Endothelial cell of umbilical vein (primary cell): ENCODE results near the gene PRSS36. TPM values are rescaled to one million over a fixed set of nuclear protein-coding genes. Genes with fewer than 3 reads are reported as not detected.

Experiments used
- BruUV-seq: library from RNA; stranded (reverse); fragments of 400-500 nt; replicated peaks from 2 replicates; lab custom pipeline; 2021; lab: Mats Ljungman, UMichigan
- CTCF ChIA-PET: fragments of 300-600, 350-600 bp; sonication (Branson Sonifier 250); formaldehyde crosslinking; loops from one replicate; lab custom pipeline; 2021; ENCODE audit warnings: antibody characterized with exemption, inconsistent platforms; lab: Charles Lee
- POLR2A ChIA-PET: fragments of 300-600, 350-600 bp; sonication (Branson Sonifier 250); formaldehyde crosslinking; loops from one replicate; lab custom pipeline; 2021; ENCODE audit warnings: antibody characterized with exemption, inconsistent platforms; lab: Charles Lee
- DNase-seq: peaks from one replicate; pipeline ENCODE4 v3.0.0-alpha.2; 2011; ENCODE audit warnings: low read depth, low spot score
- FAIRE-seq: peaks from 2 replicates; lab custom pipeline; 2011; peaks lifted over from hg19 to GRCh38; lab: Jason Lieb, UNC
- H2AFZ ChIP-seq: 2 replicates; pipeline ENCODE4 v1.6.0; 2012; ENCODE audit warnings: low read depth, low read length, control low read depth, inconsistent platforms
- H3K27ac ChIP-seq: 2 replicates; pipeline ENCODE4 v1.5.1; 2011; ENCODE audit warnings: low read depth, mild to moderate bottlenecking, control low read depth, low read length, moderate library complexity; ENCODE audit not compliant: insufficient read depth
- H3K27me3 ChIP-seq, 2 experiments: 2 replicates each; pipeline versions ENCODE4 v1.6.0 to v1.6.1; 2011; ENCODE audit warnings: low read length in 2 of 2, mixed read lengths in 1 of 2; ENCODE audit not compliant: control insufficient read depth in 2 of 2, insufficient read depth in 2 of 2
- H3K36me3 ChIP-seq, 2 experiments: 2 replicates in 1 of 2; 3 replicates in 1 of 2; pipeline ENCODE4 v1.5.1; 2011; ENCODE audit warnings: low read length in 2 of 2, mild to moderate bottlenecking in 1 of 2, moderate library complexity in 1 of 2; ENCODE audit not compliant: control insufficient read depth in 2 of 2, insufficient read depth in 2 of 2; ENCODE audit errors: extremely low read depth in 1 of 2
- H3K4me1 ChIP-seq: 3 replicates; pipeline ENCODE4 v1.5.1; 2011; ENCODE audit warnings: mild to moderate bottlenecking, low read length; ENCODE audit not compliant: control insufficient read depth, insufficient read depth; ENCODE audit errors: extremely low read depth
- H3K4me2 ChIP-seq: 2 replicates; pipeline ENCODE4 v1.6.1; 2011; ENCODE audit warnings: low read length, control low read depth, mixed read lengths; ENCODE audit not compliant: insufficient read depth
- H3K4me3 ChIP-seq, 3 experiments: fragments of 200-600 bp in 1 of 3; sonication (generic), shearing (Covaris generic) in 1 of 3; replicated peaks in 1 of 3; 2 replicates each; pipeline ENCODE4 v1.5.1; 2011 to 2016; ENCODE audit warnings: control low read depth in 3 of 3, low read length in 3 of 3, mild to moderate bottlenecking in 2 of 3, inconsistent platforms in 1 of 3, low read depth in 1 of 3, moderate library complexity in 1 of 3; ENCODE audit not compliant: insufficient read depth in 1 of 3
- H3K79me2 ChIP-seq: 2 replicates; pipeline ENCODE4 v1.6.0; 2012; ENCODE audit warnings: low read length, inconsistent platforms; ENCODE audit not compliant: control insufficient read depth, insufficient read depth
- H3K9ac ChIP-seq: replicated peaks from 2 replicates; pipeline ENCODE3; 2011; ENCODE audit warnings: low read length, control low read depth; ENCODE audit not compliant: insufficient read depth; ENCODE audit errors: extremely low read depth
- H3K9me1 ChIP-seq: replicated peaks from 3 replicates; pipeline ENCODE4 v1.6.0; 2011; ENCODE audit warnings: mild to moderate bottlenecking, low read length; ENCODE audit not compliant: control insufficient read depth, insufficient read depth; ENCODE audit errors: extremely low read depth
- H3K9me3 ChIP-seq: replicated peaks from 2 replicates; pipeline ENCODE4 v1.5.1; 2012; ENCODE audit warnings: low read length, inconsistent platforms; ENCODE audit not compliant: control insufficient read depth, insufficient read depth
- H4K20me1 ChIP-seq: replicated peaks from 2 replicates; pipeline ENCODE3; 2011; ENCODE audit warnings: mild to moderate bottlenecking, low read length; ENCODE audit not compliant: control insufficient read depth, insufficient read depth; ENCODE audit errors: extremely low read depth
- CTCF ChIP-seq, 2 donors: IDR thresholded peaks; 1 replicate in 1 of 2; 2 replicates in 1 of 2; pipeline ENCODE4 v1.5.1; 2011; ENCODE audit warnings: low read length in 2 of 2, mild to moderate bottlenecking in 2 of 2, moderate library complexity in 2 of 2, control low read depth in 1 of 2, inconsistent platforms in 1 of 2, low read depth in 1 of 2; ENCODE audit not compliant: insufficient read depth in 1 of 2; ENCODE audit errors: extremely low read depth in 1 of 2
- FOS ChIP-seq: IDR thresholded peaks from 2 replicates; pipeline ENCODE4 v1.6.1; 2011; ENCODE audit warnings: mild to moderate bottlenecking, low read length, moderate library complexity, borderline replicate concordance; ENCODE audit not compliant: insufficient read depth
- JUN ChIP-seq: IDR thresholded peaks from 2 replicates; pipeline ENCODE4 v1.6.1; 2011; ENCODE audit warnings: borderline replicate concordance, low read depth; ENCODE audit not compliant: insufficient read length, insufficient read depth
- MYC ChIP-seq: IDR thresholded peaks from one replicate; pipeline ENCODE4 v1.6.1; 2011; ENCODE audit warnings: mild to moderate bottlenecking, low read depth, low read length
- POLR2A ChIP-seq: IDR thresholded peaks from 2 replicates; pipeline ENCODE4 v1.6.1; 2012; ENCODE audit warnings: low read depth, mild to moderate bottlenecking, control low read depth, low read length
- POLR2AphosphoS5 ChIP-seq: IDR thresholded peaks from 2 replicates; pipeline ENCODE4 v1.6.1; 2012; ENCODE audit warnings: low read depth, mild to moderate bottlenecking, control low read depth, low read length, moderate library complexity; ENCODE audit not compliant: insufficient read depth
- dilution Hi-C: fragments of 300-500 bp; cut with MboI; formaldehyde crosslinking; loops from one replicate; pipeline ENCODE4 v1.15.0; 2019; ENCODE audit warnings: low sequenced_read_pairs; ENCODE audit not compliant: extremely low pct_ligation_motif_present
- intact Hi-C: fragments of 100-400 bp; cut with micrococcal nuclease; formaldehyde crosslinking; loops from one replicate; pipeline ENCODE4 v1.10.0; 2022
- polyA plus RNA-seq, 4 experiments: library from polyadenylated mRNA; depleted of rRNA in 3 of 4; stranded (reverse) in 3 of 4; unstranded in 1 of 4; fragments of >200 nt; gene quantifications; 2 replicates each; pipeline versions ENCODE4 v1.2.1 to v1.2.3, GENCODE V29; 2011 to 2012; ENCODE audit warnings: missing spikeins in 1 of 4
- total RNA-seq: library from RNA; stranded (reverse); gene quantifications from 2 replicates; pipeline ENCODE4 v1.2.3, GENCODE V29; 2021
- TF ChIP-seq, protein P1 (sequence below): IDR thresholded peaks from 2 replicates; pipeline ENCODE4 v1.6.1; 2011; ENCODE audit not compliant: insufficient read depth, insufficient read length

Gene PRSS36
- total and polyA plus RNA-seq, 2 donors (not counting 3 experiments of a cell fraction or from before 2014, with no cell fraction given): 0.57 TPM; not detected in 1

GRCh38 chr16:31143694-31144148 lies 6.1 kb downstream of the PRSS36 start:
- FAIRE-seq (no peak), DNase-seq (no peak)
- Histone ChIP-seq H3K9ac (no peak overlapping the region), H3K27me3 (peaks cover 15 to 21% of the 10 kb centered on the region in 2 experiments), H3K79me2 (no peaks in the 10 kb centered on the region), H3K4me3 (no peak overlapping the region), H2AFZ (no peak overlapping the region), H3K27ac (no peak overlapping the region), H3K4me1 (peaks cover 13% of the 10 kb centered on the region), H3K36me3 (no peaks in the 10 kb centered on the region), H4K20me1 (no peaks in the 10 kb centered on the region), H3K9me1 (no peaks in the 10 kb centered on the region), H3K4me2 (no peak overlapping the region), H3K9me3 (no peaks in the 10 kb centered on the region)
- ChIA-PET CTCF (interaction anchor here (0.7 to 2.1 kb wide), 6 partner anchors 8 to 299 kb away, joined by 3 to 12 read pairs (median 4); partner anchors contain the start of gene ZNF843), POLR2A (interaction anchor here (2.7 kb wide), 2 partner anchors 26 to 36 kb away, joined by 31 to 37 read pairs; partner anchors contain the start of genes FUS and KAT8)
- intact Hi-C loops: loop anchor here (2.0 to 5.0 kb wide), 2 partner anchors 36 to 725 kb away; partner anchors contain the start of gene BCKDK
- dilution Hi-C loops: no loop called here
- no TSS peak for BruUV-seq
- no peak for TF ChIP-seq CTCF (IDR thresholded peaks at IDR 0.05; ENCODE audit: extremely low read depth in 1 of 2, insufficient read depth in 1 of 2, low read depth in 1 of 2, low read length in 2 of 2)
- no peak for TF ChIP-seq MYC
- no peak for TF ChIP-seq POLR2A
- TF ChIP-seq, protein P1, sequence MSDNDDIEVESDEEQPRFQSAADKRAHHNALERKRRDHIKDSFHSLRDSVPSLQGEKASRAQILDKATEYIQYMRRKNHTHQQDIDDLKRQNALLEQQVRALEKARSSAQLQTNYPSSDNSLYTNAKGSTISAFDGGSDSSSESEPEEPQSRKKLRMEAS: no peak
- no peak for TF ChIP-seq JUN
- TF ChIP-seq POLR2AphosphoS5: no peak
- no peak for TF ChIP-seq FOS
